ENCODE results near the gene XYLB. TPM values are rescaled to one million over a fixed set of nuclear protein-coding genes. Genes with fewer than 3 reads are reported as not detected.
A peak's percentile ranks its signal among the peaks of the same experiment; 100 is the strongest.
"Not testable (repeated sequence)": the region's sequence is repeated elsewhere in the genome, so short reads cannot be mapped to it uniquely, and the experiment has no call there.

The XYLB gene
- total RNA-seq = 1 to 10 TPM; 2.6 to 3.1 TPM

- POLR2A ChIA-PET = interaction anchor here (1.2 to 1.6 kb wide), 3 partner anchors 108 to 227 kb away, joined by 3 to 8 read pairs (median 3); no protein-coding TSS in a partner anchor
- Mint-ChIP-seq H3K27ac (peak within 1 kb of the TSS; percentile 67), H3K4me3 (peak within 1 kb of the TSS; percentile 79), H3K9me3 (no peaks in the 10 kb centered on the region), H3K27me3 (no peaks in the 10 kb centered on the region), H3K36me3 (no peaks in the 10 kb centered on the region), H3K4me1 (peaks cover 8% of the 10 kb centered on the region)
- ATAC-seq (ENCODE audit: low read depth) (peak; percentile 98), DNase-seq (peak; percentile 90)
These were observed at the start of gene XYLB for GRCh38 chr3:38346587-38347410. TSS of gene XYLB (plus strand) at chr3:38346785. CDS start at chr3:38346869, 84 bp downstream.

- H3K27ac Mint-ChIP-seq; DNase-seq; H3K4me1 Mint-ChIP-seq; ATAC-seq (ENCODE audit: low read depth); H3K36me3 Mint-ChIP-seq; H3K4me3 Mint-ChIP-seq; H3K9me3 Mint-ChIP-seq; POLR2A ChIA-PET: not testable (repeated sequence)
- H3K27me3 Mint-ChIP-seq = peaks cover 19% of the 10 kb centered on the region
These were observed 49.5 kb upstream of the XYLB start for GRCh38 chr3:38297053-38297452.

- Mint-ChIP-seq H3K27me3 (peaks cover 19% of the 10 kb centered on the region), H3K9me3 (no peaks in the 10 kb centered on the region), H3K27ac (no peak overlapping the region), H3K4me1 (no peaks in the 10 kb centered on the region), H3K4me3 (no peak overlapping the region), H3K36me3 (no peaks in the 10 kb centered on the region)
- DNase-seq (no peak), ATAC-seq (ENCODE audit: low read depth) (no peak)
- POLR2A ChIA-PET = no interaction called here
These were observed 49.0 kb upstream of the XYLB start for GRCh38 chr3:38297537-38297936.

- H3K9me3 Mint-ChIP-seq = no peaks in the 10 kb centered on the region
- DNase-seq (no peak), ATAC-seq (ENCODE audit: low read depth) (no peak)
- H3K27ac Mint-ChIP-seq = no peak overlapping the region
- H3K4me3 Mint-ChIP-seq = no peak overlapping the region
- POLR2A ChIA-PET = no interaction called here
- H3K36me3 Mint-ChIP-seq = no peaks in the 10 kb centered on the region
- peaks cover 20% of the 10 kb centered on the region for H3K27me3 Mint-ChIP-seq
- H3K4me1 Mint-ChIP-seq = no peaks in the 10 kb centered on the region
These were observed 48.5 kb upstream of the XYLB start for GRCh38 chr3:38297947-38298711.

GRCh38 chr3:38306941-38307340 lies 39.6 kb upstream of the XYLB start:
- no peaks in the 10 kb centered on the region for H3K36me3 Mint-ChIP-seq
- no peak overlapping the region for H3K4me3 Mint-ChIP-seq
- POLR2A ChIA-PET = no interaction called here
- H3K9me3 Mint-ChIP-seq = no peaks in the 10 kb centered on the region
- H3K27me3 Mint-ChIP-seq = peaks cover 19% of the 10 kb centered on the region
- no peak overlapping the region for H3K27ac Mint-ChIP-seq
- no peak for DNase-seq
- H3K4me1 Mint-ChIP-seq = no peaks in the 10 kb centered on the region
- ATAC-seq (ENCODE audit: low read depth) = no peak

GRCh38 chr3:38307599-38307998 lies 39.0 kb upstream of the XYLB start:
- H3K4me1 Mint-ChIP-seq = no peaks in the 10 kb centered on the region
- no peaks in the 10 kb centered on the region for H3K9me3 Mint-ChIP-seq
- H3K36me3 Mint-ChIP-seq = no peaks in the 10 kb centered on the region
- no peak for DNase-seq
- ATAC-seq (ENCODE audit: low read depth) = no peak
- no peak overlapping the region for H3K4me3 Mint-ChIP-seq
- no peak overlapping the region for H3K27ac Mint-ChIP-seq
- H3K27me3 Mint-ChIP-seq = peaks cover 19% of the 10 kb centered on the region
- POLR2A ChIA-PET = no interaction called here

- Mint-ChIP-seq H3K4me1 (no peaks in the 10 kb centered on the region), H3K4me3 (no peak overlapping the region)
- ATAC-seq (ENCODE audit: low read depth) = no peak
These were observed 38.1 kb upstream of the XYLB start for GRCh38 chr3:38308456-38308855.

GRCh38 chr3:38311476-38311875 lies 35.1 kb upstream of the XYLB start:
- Mint-ChIP-seq H3K27me3 (peaks cover 15% of the 10 kb centered on the region), H3K4me1 (no peaks in the 10 kb centered on the region), H3K36me3 (no peaks in the 10 kb centered on the region), H3K4me3 (no peak overlapping the region), H3K9me3 (no peaks in the 10 kb centered on the region), H3K27ac (no peak overlapping the region)
- DNase-seq (no peak), ATAC-seq (ENCODE audit: low read depth) (no peak)
- POLR2A ChIA-PET = no interaction called here

More at GRCh38 chr3:38308456-38308855, 38.1 kb upstream of the XYLB start:
- no peaks in the 10 kb centered on the region for H3K9me3 Mint-ChIP-seq
- no peaks in the 10 kb centered on the region for H3K36me3 Mint-ChIP-seq
- peaks cover 18% of the 10 kb centered on the region for H3K27me3 Mint-ChIP-seq
- no peak for DNase-seq
- H3K27ac Mint-ChIP-seq = no peak overlapping the region
- POLR2A ChIA-PET = no interaction called here

GRCh38 chr3:38311941-38312340 lies 34.6 kb upstream of the XYLB start:
- POLR2A ChIA-PET = no interaction called here
- Mint-ChIP-seq H3K4me1 (no peaks in the 10 kb centered on the region), H3K27me3 (peaks cover 15% of the 10 kb centered on the region), H3K4me3 (no peak overlapping the region), H3K36me3 (no peaks in the 10 kb centered on the region), H3K27ac (no peak overlapping the region), H3K9me3 (no peaks in the 10 kb centered on the region)
- ATAC-seq (ENCODE audit: low read depth) (no peak), DNase-seq (no peak)

- no peak overlapping the region for H3K4me3 Mint-ChIP-seq
- H3K4me1 Mint-ChIP-seq = no peaks in the 10 kb centered on the region
- H3K36me3 Mint-ChIP-seq = no peaks in the 10 kb centered on the region
- H3K9me3 Mint-ChIP-seq = no peaks in the 10 kb centered on the region
- DNase-seq = no peak
- no peak for ATAC-seq (ENCODE audit: low read depth)
- POLR2A ChIA-PET = no interaction called here
- H3K27ac Mint-ChIP-seq = no peak overlapping the region
- peaks cover 15% of the 10 kb centered on the region for H3K27me3 Mint-ChIP-seq
These were observed 34.2 kb upstream of the XYLB start for GRCh38 chr3:38312356-38312755.

- Mint-ChIP-seq H3K4me1 (no peaks in the 10 kb centered on the region), H3K9me3 (no peaks in the 10 kb centered on the region), H3K4me3 (no peak overlapping the region), H3K27ac (no peak overlapping the region), H3K36me3 (no peaks in the 10 kb centered on the region), H3K27me3 (peaks cover 13% of the 10 kb centered on the region)
- ATAC-seq (ENCODE audit: low read depth) (no peak), DNase-seq (no peak)
- POLR2A ChIA-PET = no interaction called here
These were observed 33.3 kb upstream of the XYLB start for GRCh38 chr3:38313263-38313662.

GRCh38 chr3:38313695-38314094 lies 32.9 kb upstream of the XYLB start:
- POLR2A ChIA-PET = no interaction called here
- Mint-ChIP-seq H3K36me3 (no peaks in the 10 kb centered on the region), H3K4me3 (no peak overlapping the region), H3K27me3 (peaks cover 13% of the 10 kb centered on the region), H3K27ac (no peak overlapping the region), H3K9me3 (no peaks in the 10 kb centered on the region), H3K4me1 (no peaks in the 10 kb centered on the region)
- ATAC-seq (ENCODE audit: low read depth) (no peak), DNase-seq (no peak)

- Mint-ChIP-seq H3K9me3 (no peaks in the 10 kb centered on the region), H3K4me3 (no peak overlapping the region), H3K27ac (no peak overlapping the region), H3K4me1 (no peaks in the 10 kb centered on the region), H3K36me3 (no peaks in the 10 kb centered on the region), H3K27me3 (peaks cover 13% of the 10 kb centered on the region)
- POLR2A ChIA-PET = no interaction called here
- DNase-seq (no peak), ATAC-seq (ENCODE audit: low read depth) (no peak)
These were observed 32.3 kb upstream of the XYLB start for GRCh38 chr3:38314112-38314763.
